ENCODE results near the gene FSTL4. TPM values are rescaled to one million over a fixed set of nuclear protein-coding genes. Genes with fewer than 3 reads are reported as not detected.
"Not testable (repeated sequence)": the region's sequence is repeated elsewhere in the genome, so short reads cannot be mapped to it uniquely, and the experiment has no call there.

The FSTL4 gene
- polyA plus RNA-seq, 3 donors = not detected

DNA sequence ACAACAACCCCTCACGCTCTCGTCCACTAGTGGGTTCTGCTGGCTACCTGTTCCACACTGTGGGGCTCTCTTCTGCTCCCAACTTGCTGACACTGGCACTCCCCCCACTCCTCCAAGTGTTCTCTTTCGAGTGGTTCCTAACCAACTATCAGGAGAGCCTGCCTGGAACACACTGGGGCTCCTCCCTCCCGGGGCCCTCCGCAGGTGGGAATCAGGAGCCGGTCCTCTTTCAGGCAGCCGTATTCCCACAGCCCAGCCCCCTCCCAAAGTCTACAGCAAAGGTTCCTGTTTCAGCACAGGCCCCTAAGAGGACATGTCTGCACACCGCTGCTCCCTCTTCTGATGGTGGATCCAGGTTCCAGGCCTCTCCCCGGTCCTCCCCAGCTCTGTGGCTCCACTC is 165.9 kb downstream of the FSTL4 start:
- Histone ChIP-seq H3K4me2 (replicated peaks; ENCODE audit: extremely low read depth, low read length, poor library complexity, severe bottlenecking) (no peak overlapping the region), H3K79me2 (ENCODE audit: insufficient read depth, low read length) (no peaks in the 10 kb centered on the region), H3K9me3 (replicated peaks in 1 of 2; ENCODE audit: control insufficient read depth in 1 of 2, insufficient read depth in 1 of 2, low read length in 2 of 2) (no peaks in the 10 kb centered on the region), H3K9ac (ENCODE audit: insufficient read depth, low read length, poor library complexity, severe bottlenecking) (no peak overlapping the region), H3K36me3 (replicated peaks in 1 of 2; ENCODE audit: control insufficient read depth in 1 of 2, insufficient read depth in 2 of 2, low read length in 2 of 2) (no peaks in the 10 kb centered on the region), H3K27me3 (ENCODE audit: control insufficient read depth in 2 of 2, insufficient read depth in 2 of 2, low read length in 2 of 2) (no peaks in the 10 kb centered on the region), H3K4me3 (replicated peaks in 1 of 3; ENCODE audit: low read depth in 2 of 3, low read length in 3 of 3) (no peak overlapping the region), H3K27ac (ENCODE audit: low read depth in 1 of 2, low read length in 2 of 2) (no peak overlapping the region), H4K20me1 (ENCODE audit: insufficient read depth, low read length) (no peaks in the 10 kb centered on the region), H2AFZ (ENCODE audit: insufficient read depth, low read depth, low read length, poor library complexity, severe bottlenecking) (no peak overlapping the region), H3K4me1 (ENCODE audit: control insufficient read depth in 1 of 2, insufficient read depth in 2 of 2, low read length in 2 of 2) (no peaks in the 10 kb centered on the region)
- no peak overlapping the region for H3K4me3 Mint-ChIP-seq
- WGBS (ENCODE audit: insufficient coverage) = 92% methylated on average over 5 of the region's 9 CpGs
- peaks cover 2 to 7% (median 2%) of the 10 kb centered on the region in 3 donors for H3K27me3 Mint-ChIP-seq (ENCODE audit: low read depth in 3 of 3)
- no peaks in the 10 kb centered on the region for H3K4me1 Mint-ChIP-seq
- no peak for DNase-seq
- intact Hi-C loops (cut with micrococcal nuclease) = no loop called here
- TF ChIP-seq, protein P1, sequence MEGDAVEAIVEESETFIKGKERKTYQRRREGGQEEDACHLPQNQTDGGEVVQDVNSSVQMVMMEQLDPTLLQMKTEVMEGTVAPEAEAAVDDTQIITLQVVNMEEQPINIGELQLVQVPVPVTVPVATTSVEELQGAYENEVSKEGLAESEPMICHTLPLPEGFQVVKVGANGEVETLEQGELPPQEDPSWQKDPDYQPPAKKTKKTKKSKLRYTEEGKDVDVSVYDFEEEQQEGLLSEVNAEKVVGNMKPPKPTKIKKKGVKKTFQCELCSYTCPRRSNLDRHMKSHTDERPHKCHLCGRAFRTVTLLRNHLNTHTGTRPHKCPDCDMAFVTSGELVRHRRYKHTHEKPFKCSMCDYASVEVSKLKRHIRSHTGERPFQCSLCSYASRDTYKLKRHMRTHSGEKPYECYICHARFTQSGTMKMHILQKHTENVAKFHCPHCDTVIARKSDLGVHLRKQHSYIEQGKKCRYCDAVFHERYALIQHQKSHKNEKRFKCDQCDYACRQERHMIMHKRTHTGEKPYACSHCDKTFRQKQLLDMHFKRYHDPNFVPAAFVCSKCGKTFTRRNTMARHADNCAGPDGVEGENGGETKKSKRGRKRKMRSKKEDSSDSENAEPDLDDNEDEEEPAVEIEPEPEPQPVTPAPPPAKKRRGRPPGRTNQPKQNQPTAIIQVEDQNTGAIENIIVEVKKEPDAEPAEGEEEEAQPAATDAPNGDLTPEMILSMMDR (IDR thresholded peaks at IDR 0.05) = no peak
- peaks cover 0 to 3% (median 0%) of the 10 kb centered on the region in 7 donors for H3K9me3 Mint-ChIP-seq
- peak overlapping the region in 1 of 7 donors; percentile 72 for H3K27ac Mint-ChIP-seq
- no peaks in the 10 kb centered on the region for H3K36me3 Mint-ChIP-seq

GRCh38 chr5:133445744-133446143 is 166.6 kb downstream of the FSTL4 start:
- Mint-ChIP-seq H3K4me3 (no peak overlapping the region), H3K27me3 (ENCODE audit: low read depth in 3 of 3) (peaks cover 2 to 7% (median 2%) of the 10 kb centered on the region in 3 donors), H3K36me3 (no peaks in the 10 kb centered on the region), H3K4me1 (no peaks in the 10 kb centered on the region), H3K9me3 (peaks cover 0 to 3% (median 0%) of the 10 kb centered on the region in 7 donors), H3K27ac (no peak overlapping the region)
- Histone ChIP-seq H3K36me3 (replicated peaks in 1 of 2; ENCODE audit: control insufficient read depth in 1 of 2, insufficient read depth in 2 of 2, low read length in 2 of 2) (no peaks in the 10 kb centered on the region), H3K4me3 (replicated peaks in 1 of 3; ENCODE audit: low read depth in 2 of 3, low read length in 3 of 3) (no peak overlapping the region), H3K4me1 (ENCODE audit: control insufficient read depth in 1 of 2, insufficient read depth in 2 of 2, low read length in 2 of 2) (no peaks in the 10 kb centered on the region), H4K20me1 (ENCODE audit: insufficient read depth, low read length) (no peaks in the 10 kb centered on the region), H3K27me3 (ENCODE audit: control insufficient read depth in 2 of 2, insufficient read depth in 2 of 2, low read length in 2 of 2) (no peaks in the 10 kb centered on the region), H3K4me2 (replicated peaks; ENCODE audit: extremely low read depth, low read length, poor library complexity, severe bottlenecking) (no peak overlapping the region), H3K9ac (ENCODE audit: insufficient read depth, low read length, poor library complexity, severe bottlenecking) (no peak overlapping the region), H3K79me2 (ENCODE audit: insufficient read depth, low read length) (no peaks in the 10 kb centered on the region), H3K27ac (ENCODE audit: low read depth in 1 of 2, low read length in 2 of 2) (no peak overlapping the region), H3K9me3 (replicated peaks in 1 of 2; ENCODE audit: control insufficient read depth in 1 of 2, insufficient read depth in 1 of 2, low read length in 2 of 2) (no peaks in the 10 kb centered on the region), H2AFZ (ENCODE audit: insufficient read depth, low read depth, low read length, poor library complexity, severe bottlenecking) (no peak overlapping the region)
- intact Hi-C loops (cut with micrococcal nuclease) = no loop called here
- DNase-seq = no peak
- TF ChIP-seq, protein P1 (IDR thresholded peaks at IDR 0.05) = no peak
- no CpG with 5 or more reads among the region's 1 CpG for WGBS (ENCODE audit: insufficient coverage)

DNA sequence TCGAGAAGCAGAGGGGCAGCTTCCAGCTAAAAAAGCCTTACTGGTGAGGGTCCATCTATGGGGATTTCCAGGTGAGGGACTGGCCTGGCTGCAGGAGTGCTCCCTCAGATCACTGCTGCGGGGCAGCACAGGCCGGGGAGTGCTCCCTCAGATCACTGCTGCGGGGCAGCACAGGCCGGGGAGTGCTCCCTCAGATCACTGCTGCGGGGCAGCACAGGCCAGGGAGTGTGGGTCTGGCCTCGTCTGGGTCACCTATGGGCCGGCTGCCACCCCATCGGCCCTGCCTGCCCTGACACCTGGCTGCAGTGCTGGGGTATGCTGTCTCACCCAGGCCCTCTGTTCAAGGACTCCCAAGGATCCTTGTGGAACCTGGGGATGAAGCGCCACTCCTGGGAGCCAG is 167.1 kb downstream of the FSTL4 start:
- intact Hi-C loops (cut with micrococcal nuclease); H3K9ac ChIP-seq (ENCODE audit: insufficient read depth, low read length, poor library complexity, severe bottlenecking); H3K4me2 ChIP-seq (replicated peaks; ENCODE audit: extremely low read depth, low read length, poor library complexity, severe bottlenecking); H2AFZ ChIP-seq (ENCODE audit: insufficient read depth, low read depth, low read length, poor library complexity, severe bottlenecking); H3K36me3 Mint-ChIP-seq; H3K27me3 Mint-ChIP-seq (ENCODE audit: low read depth in 3 of 3); H3K36me3 ChIP-seq (replicated peaks in 1 of 2; ENCODE audit: control insufficient read depth in 1 of 2, insufficient read depth in 2 of 2, low read length in 2 of 2); H3K4me3 ChIP-seq (replicated peaks in 1 of 3; ENCODE audit: low read depth in 2 of 3, low read length in 3 of 3); H3K4me1 ChIP-seq (ENCODE audit: control insufficient read depth in 1 of 2, insufficient read depth in 2 of 2, low read length in 2 of 2); H3K9me3 ChIP-seq (replicated peaks in 1 of 2; ENCODE audit: control insufficient read depth in 1 of 2, insufficient read depth in 1 of 2, low read length in 2 of 2); H3K79me2 ChIP-seq (ENCODE audit: insufficient read depth, low read length); H3K4me1 Mint-ChIP-seq; H3K27ac Mint-ChIP-seq; H3K27me3 ChIP-seq (ENCODE audit: control insufficient read depth in 2 of 2, insufficient read depth in 2 of 2, low read length in 2 of 2); DNase-seq; H3K27ac ChIP-seq (ENCODE audit: low read depth in 1 of 2, low read length in 2 of 2); H4K20me1 ChIP-seq (ENCODE audit: insufficient read depth, low read length); H3K4me3 Mint-ChIP-seq; H3K9me3 Mint-ChIP-seq: not testable (repeated sequence)
- WGBS (ENCODE audit: insufficient coverage) = 96% methylated on average over 10 of the region's 10 CpGs

Data from CD14-positive monocyte (primary cell).